Fibroblast of mammary gland (primary cell): ENCODE data around the gene EYA4.

Experiments
- DNase-seq: peaks from one replicate; pipeline ENCODE4 v3.0.0-alpha.2; 2010; ENCODE audit warnings: low read depth
- H3K4me3 ChIP-seq: 2 replicates; pipeline ENCODE4 v1.5.1; 2011; ENCODE audit warnings: low read depth, mild to moderate bottlenecking, low read length, moderate library complexity; ENCODE audit not compliant: control insufficient read depth
- CTCF ChIP-seq: conservative IDR thresholded peaks from 2 replicates; pipeline ENCODE4 v1.5.1; 2011; ENCODE audit warnings: low read depth, low read length, inconsistent platforms; ENCODE audit not compliant: control insufficient read depth, insufficient read depth

The EYA4 gene

DNA sequence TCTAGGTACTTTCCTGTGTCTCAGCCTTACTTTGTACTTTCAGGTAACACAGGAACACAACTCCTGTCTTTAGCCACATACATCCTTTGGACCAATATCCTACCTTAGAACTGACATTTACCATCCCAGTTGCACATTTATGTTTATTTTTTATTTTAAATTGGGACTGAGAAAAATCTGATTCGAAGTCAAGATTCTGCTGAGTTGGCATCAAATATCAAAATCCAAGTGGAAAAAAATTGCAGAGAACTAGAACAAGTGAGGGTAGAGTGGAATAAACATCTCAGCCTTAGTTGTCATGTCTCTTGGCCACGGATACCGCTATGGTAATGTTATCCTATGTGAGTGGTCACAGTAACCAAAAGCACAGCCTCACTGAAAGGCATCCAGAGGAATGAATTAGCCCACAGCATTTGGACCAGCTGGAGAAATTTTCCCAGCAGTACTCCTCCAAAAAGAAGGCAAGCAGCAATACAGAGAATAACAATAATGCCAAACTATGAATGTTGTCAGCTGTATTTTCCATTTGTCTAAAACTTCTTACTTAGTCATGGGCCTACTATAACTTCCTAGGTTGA is 17.6 kb upstream of the EYA4 start:
- no peak for TF ChIP-seq CTCF
- no peak for DNase-seq
- no peak overlapping the region for H3K4me3 ChIP-seq

- H3K4me3 ChIP-seq, result no peak overlapping the region
- no peak for DNase-seq
- TF ChIP-seq CTCF, result no peak
Measured at GRCh38 chr6:133225560-133225959, 15.6 kb upstream of the EYA4 start.

DNA sequence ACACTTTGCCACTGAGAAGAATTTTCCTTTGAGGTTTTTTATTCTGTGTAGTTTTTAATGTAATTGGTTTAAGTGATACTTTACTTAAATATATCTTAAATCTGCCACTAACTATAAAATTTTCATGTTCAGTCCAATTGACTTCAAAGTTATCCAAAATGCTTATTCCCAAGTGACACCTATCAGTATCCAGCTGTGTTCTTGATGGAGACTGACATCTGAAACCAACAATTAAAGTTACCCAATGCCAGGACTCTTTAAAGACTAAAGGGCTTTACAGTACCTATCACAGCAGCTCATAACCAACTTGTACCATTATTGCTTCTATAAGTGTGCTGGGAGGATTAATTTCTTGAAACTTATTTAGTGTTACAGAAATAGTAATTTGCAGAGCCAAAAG is 13.8 kb upstream of the EYA4 start:
- no peak for DNase-seq
- no peak for TF ChIP-seq CTCF
- H3K4me3 ChIP-seq, result no peak overlapping the region

- TF ChIP-seq CTCF, result no peak
- DNase-seq, result no peak
- no peak overlapping the region for H3K4me3 ChIP-seq
Measured at GRCh38 chr6:133230052-133230451, 11.1 kb upstream of the EYA4 start.

DNA sequence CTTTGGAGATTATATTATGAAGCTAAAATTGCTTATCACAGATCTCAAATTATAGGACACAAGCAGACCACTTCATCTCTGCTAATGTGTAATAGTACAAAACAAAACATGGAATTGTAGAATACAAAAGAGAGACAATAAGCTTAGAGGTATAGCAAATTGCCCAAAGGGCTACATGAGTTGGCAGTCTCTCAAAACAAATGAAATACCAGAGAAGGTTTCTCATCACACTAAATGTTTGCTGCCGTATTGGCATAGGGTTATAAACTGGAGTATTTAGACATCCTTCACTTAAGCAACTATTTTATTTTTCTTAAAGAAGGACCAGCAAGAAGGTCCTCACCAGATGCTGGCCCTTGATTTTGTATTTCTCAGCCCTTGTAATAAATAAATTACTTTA is 5.9 kb upstream of the EYA4 start:
- no peak overlapping the region for H3K4me3 ChIP-seq
- TF ChIP-seq CTCF, result no peak
- DNase-seq, result no peak

GRCh38 chr6:133236932-133237331 is 4.2 kb upstream of the EYA4 start:
- no peak for TF ChIP-seq CTCF
- DNase-seq, result peak; percentile 66
- H3K4me3 ChIP-seq, result no peak overlapping the region
